Immature natural killer cell (primary cell): ENCODE measurements around the gene RADIL. TPM values are rescaled to one million over a fixed set of nuclear protein-coding genes. Genes with fewer than 3 reads are reported as not detected.

Source experiments
- DNase-seq, 3 donors: peaks; one replicate each; pipeline ENCODE4 v3.0.0; 2022; ENCODE audit warnings: mixed read lengths in 1 of 3
- H3K27ac Mint-ChIP-seq, 6 donors: one replicate each; pipeline ENCODE4 v1.8.0; 2020; ENCODE audit warnings: mixed read lengths in 6 of 6, mild to moderate bottlenecking in 5 of 6, inconsistent platforms in 4 of 6, moderate library complexity in 3 of 6
- H3K27me3 Mint-ChIP-seq, 3 donors: one replicate each; pipeline ENCODE4 v1.8.0; 2020 to 2021; ENCODE audit warnings: low read depth in 3 of 3, mild to moderate bottlenecking in 3 of 3, mixed read lengths in 3 of 3, moderate library complexity in 3 of 3, inconsistent platforms in 1 of 3
- H3K36me3 Mint-ChIP-seq, 3 donors: one replicate each; pipeline ENCODE4 v1.8.0; 2020; ENCODE audit warnings: mixed read lengths in 3 of 3, inconsistent platforms in 2 of 3, mild to moderate bottlenecking in 2 of 3
- H3K4me1 Mint-ChIP-seq, 2 donors: one replicate each; pipeline ENCODE4 v1.8.0; 2020; ENCODE audit warnings: inconsistent platforms in 2 of 2, mild to moderate bottlenecking in 2 of 2, mixed read lengths in 2 of 2, moderate library complexity in 1 of 2
- H3K4me3 Mint-ChIP-seq, 5 donors: one replicate each; pipeline ENCODE4 v1.8.0; 2020; ENCODE audit warnings: mild to moderate bottlenecking in 5 of 5, mixed read lengths in 5 of 5, inconsistent platforms in 3 of 5, moderate library complexity in 3 of 5
- H3K9me3 Mint-ChIP-seq, 6 donors: one replicate each; pipeline ENCODE4 v1.8.0; 2020; ENCODE audit warnings: mild to moderate bottlenecking in 6 of 6, mixed read lengths in 6 of 6, inconsistent platforms in 4 of 6, moderate library complexity in 3 of 6
- polyA plus RNA-seq, 3 donors: library from polyadenylated mRNA; unstranded; fragments of 300-500 nt; fragmentation: Illumina TruSeq; gene quantifications; one replicate each; pipeline ENCODE4 v1.2.3, GENCODE V29; 2021

Gene RADIL
- polyA plus RNA-seq, 3 donors from 2014 or later = not detected

DNA sequence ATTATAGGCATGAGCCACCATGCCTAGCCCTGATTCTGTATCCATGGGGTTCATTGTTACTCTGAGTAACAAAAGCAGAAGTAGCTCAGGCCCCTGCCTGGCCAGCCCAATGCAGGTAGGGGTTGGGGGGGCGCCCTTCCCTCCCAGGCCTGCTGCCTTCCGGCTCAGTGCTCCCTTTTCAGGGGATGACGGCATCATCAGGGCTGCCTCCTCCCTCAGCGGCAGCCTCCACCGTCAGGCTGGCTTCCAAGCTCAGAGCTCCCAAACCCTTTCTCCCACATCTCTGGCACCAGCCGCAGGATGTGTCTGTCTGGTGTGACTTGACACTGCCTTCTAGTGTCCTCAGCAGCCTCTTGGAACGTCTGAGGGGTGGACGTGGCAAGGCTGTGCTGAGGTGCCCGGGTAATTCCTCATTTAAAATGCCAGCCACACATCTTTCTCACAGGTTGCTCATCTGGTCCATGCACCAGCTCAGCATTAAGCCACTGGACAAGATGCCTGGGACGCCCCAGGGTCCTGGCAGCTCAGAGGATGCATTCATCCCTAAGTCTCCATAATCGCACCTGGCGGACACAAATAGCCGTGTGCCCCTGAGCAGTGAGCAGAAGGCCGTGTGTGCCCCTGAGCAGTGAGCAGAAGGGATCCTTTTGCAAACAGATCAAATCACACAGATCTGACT is 59.9 kb downstream of the RADIL start:
- Mint-ChIP-seq H3K4me1 (no peaks in the 10 kb centered on the region), H3K27ac (no peak overlapping the region), H3K36me3 (no peaks in the 10 kb centered on the region), H3K27me3 (peaks cover 0 to 4% (median 3%) of the 10 kb centered on the region in 3 donors), H3K9me3 (no peaks in the 10 kb centered on the region), H3K4me3 (no peak overlapping the region)
- no peak for DNase-seq

DNA sequence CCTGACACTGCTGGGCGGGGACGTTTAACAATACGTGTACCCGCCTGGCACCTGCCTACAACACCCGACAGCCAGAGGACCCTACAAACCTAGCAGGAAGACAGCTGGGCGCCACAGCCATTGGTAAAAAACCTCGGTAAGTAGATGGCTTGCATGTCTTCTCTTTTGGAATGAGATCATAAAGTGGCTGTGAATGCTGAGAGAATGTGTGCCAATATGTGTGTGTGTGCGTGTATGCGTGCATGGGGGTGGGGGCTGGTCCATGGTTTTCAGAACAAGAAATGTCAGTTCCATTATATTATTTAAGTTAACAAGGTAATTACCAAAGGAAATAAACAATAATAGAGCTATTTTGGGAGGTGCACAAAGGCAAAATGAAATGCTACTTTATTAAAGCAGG is 60.8 kb downstream of the RADIL start:
- Mint-ChIP-seq H3K4me1 (no peaks in the 10 kb centered on the region), H3K4me3 (no peak overlapping the region), H3K27ac (peak overlapping the region in 1 of 6 donors; percentile 59)

DNA sequence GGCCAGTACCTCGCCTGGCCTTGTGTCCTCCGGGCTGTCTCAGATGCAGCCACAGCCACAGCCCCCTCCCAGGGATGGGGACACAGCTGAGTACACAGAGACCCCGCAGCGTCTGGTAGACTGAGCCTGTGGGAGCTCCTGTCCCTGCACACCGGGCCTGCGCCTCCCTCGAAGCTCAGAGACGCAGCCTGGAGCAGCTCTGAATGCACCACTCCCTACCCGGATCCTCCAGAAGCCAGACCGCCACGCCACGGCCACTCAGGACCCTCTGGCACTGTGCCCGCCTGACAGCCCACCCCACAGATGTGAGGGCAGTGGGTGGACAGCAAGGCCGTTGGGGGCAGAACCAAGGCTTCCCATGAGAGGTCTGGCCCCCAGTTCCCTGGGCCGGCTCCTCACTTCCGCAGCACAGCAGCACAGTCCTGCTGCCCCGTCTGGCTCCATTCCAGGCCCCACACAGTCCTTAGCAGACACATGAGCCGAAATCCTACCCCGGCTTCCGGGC is 62.5 kb downstream of the RADIL start:
- DNase-seq = no peak
- Mint-ChIP-seq H3K27me3 (peaks cover 0 to 3% (median 2%) of the 10 kb centered on the region in 3 donors), H3K36me3 (no peaks in the 10 kb centered on the region)

More for the DNA sequence above, 60.8 kb downstream of the RADIL start:
- H3K9me3 Mint-ChIP-seq = no peaks in the 10 kb centered on the region
- no peak for DNase-seq
- H3K27me3 Mint-ChIP-seq = peaks cover 0 to 4% (median 3%) of the 10 kb centered on the region in 3 donors
- no peaks in the 10 kb centered on the region for H3K36me3 Mint-ChIP-seq

DNA sequence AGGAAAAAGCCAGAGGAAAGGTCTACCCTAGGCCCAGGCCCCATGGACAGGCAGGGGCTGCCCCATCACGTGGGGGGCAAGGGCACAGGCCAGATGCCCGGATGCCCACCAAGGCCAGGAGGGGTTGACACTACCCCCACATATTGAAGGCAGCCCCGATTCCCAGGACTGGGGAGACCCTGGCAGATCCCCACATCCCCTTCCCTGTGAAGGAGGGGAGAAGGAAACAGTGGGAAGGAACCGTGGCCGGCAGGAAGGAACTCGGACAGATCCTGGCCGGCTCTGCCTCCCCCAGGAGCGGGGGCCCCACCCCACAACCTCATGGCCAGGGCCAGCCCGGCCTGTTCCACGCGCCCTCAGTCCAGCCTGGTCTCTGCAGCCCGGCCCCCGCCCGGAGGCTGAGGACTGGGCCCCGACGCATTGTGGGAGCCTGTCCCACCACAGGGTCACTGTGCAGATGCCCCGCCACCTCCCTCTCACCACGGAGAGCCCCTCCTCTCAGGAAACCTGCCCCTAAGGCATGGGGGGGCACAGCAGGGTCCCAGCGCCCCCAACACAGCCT is 63.0 kb downstream of the RADIL start:
- peaks cover 0 to 3% (median 2%) of the 10 kb centered on the region in 3 donors for H3K27me3 Mint-ChIP-seq
- H3K4me3 Mint-ChIP-seq = no peak overlapping the region
- DNase-seq = no peak
- no peaks in the 10 kb centered on the region for H3K36me3 Mint-ChIP-seq
- H3K4me1 Mint-ChIP-seq = no peaks in the 10 kb centered on the region
- no peaks in the 10 kb centered on the region for H3K9me3 Mint-ChIP-seq
- H3K27ac Mint-ChIP-seq = no peak overlapping the region

More for the DNA sequence above, 62.5 kb downstream of the RADIL start:
- Mint-ChIP-seq H3K9me3 (no peaks in the 10 kb centered on the region), H3K27ac (no peak overlapping the region), H3K4me3 (no peak overlapping the region), H3K4me1 (no peaks in the 10 kb centered on the region)

DNA sequence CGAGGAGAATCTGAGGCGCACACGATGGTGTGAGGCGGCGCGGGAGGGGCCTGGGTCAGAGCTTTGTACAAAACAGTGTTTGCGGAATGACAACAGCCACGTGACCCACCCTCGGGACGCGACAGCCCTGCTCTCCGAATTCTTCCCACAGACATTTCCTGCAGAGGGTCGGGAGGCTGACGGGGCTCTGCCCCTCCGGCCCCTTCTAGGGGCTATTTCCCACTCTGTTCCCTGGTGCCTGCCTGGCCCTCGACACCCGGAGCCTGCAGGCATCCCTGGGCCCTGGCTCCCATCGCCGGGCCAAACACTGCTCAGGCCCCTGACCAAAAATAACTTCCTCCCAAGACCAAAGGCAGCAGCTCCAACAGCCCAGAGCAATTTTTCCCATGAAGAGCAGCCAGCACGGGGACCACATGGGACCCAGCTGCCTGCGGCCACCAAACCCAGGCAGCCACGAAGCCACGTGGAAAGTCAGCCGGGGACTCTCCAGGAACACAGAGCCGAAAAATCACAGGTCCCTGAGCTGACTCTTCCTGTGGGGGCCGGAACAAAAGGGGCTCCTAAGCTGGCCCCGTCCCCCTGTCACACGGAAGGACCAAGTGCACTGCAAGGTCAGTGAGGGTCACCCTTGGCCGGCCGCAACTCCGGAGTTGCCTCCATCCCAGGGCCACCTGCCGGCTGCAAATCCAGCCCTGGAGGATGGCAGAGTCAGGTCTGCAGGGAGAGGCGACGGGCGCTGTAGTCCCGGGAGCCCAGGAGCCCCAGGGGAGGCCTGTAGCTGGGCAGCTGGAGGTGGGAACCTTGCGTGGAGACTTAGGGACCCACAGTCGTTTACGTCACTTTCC is 63.7 kb downstream of the RADIL start:
- H3K36me3 Mint-ChIP-seq = no peaks in the 10 kb centered on the region
- DNase-seq = no peak
- H3K27me3 Mint-ChIP-seq = peaks cover 0 to 1% (median 0%) of the 10 kb centered on the region in 3 donors
- H3K4me1 Mint-ChIP-seq = peaks cover 0 to 1% of the 10 kb centered on the region in 2 donors
- H3K4me3 Mint-ChIP-seq = no peak overlapping the region
- H3K9me3 Mint-ChIP-seq = no peaks in the 10 kb centered on the region
- no peak overlapping the region for H3K27ac Mint-ChIP-seq

DNA sequence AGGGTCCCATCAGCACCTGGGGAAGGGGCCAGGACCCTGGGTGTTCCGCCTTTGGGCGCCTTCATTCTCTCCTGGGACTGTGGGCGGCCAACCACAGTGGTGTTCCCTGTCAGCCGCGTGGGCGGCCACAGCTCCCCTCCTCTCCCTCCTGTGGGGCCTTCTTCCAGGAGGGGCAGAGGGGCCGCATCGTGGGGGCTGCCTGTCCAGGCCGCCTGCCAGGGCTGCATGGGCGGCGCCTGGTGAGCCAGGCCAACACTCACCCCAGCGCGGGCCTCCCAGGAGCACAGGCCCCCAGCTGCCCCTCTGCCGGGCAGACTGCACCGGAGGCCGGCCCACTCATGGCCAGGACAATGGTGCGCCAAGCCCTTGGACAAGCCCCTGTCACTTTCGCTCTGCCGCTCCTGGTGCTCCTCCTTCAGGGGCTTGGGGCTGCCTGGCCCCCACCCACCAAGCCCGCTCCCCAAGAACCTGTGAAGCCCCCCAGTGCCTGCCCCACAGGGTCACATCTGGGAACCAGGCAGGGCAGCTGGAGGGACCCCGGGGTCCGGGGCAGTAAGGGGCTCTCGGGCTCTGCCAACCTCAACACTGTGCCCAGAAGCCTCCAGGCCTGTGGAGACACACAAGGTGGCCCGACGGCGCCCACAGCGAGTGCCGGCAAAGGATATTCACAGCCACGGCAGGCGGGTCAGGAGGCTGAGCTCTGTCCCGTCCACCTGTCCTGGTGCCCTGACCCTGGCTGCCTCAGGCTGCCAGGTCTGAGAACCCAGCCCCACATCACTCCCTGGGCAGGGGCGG is 65.3 kb downstream of the RADIL start:
- H3K4me3 Mint-ChIP-seq = no peak overlapping the region
- peaks cover 0 to 10% of the 10 kb centered on the region in 2 donors for H3K4me1 Mint-ChIP-seq
- no peak for DNase-seq
- H3K9me3 Mint-ChIP-seq = no peaks in the 10 kb centered on the region
- no peak overlapping the region for H3K27ac Mint-ChIP-seq
- no peaks in the 10 kb centered on the region for H3K36me3 Mint-ChIP-seq
- H3K27me3 Mint-ChIP-seq = peaks cover 0 to 2% (median 2%) of the 10 kb centered on the region in 3 donors

DNA sequence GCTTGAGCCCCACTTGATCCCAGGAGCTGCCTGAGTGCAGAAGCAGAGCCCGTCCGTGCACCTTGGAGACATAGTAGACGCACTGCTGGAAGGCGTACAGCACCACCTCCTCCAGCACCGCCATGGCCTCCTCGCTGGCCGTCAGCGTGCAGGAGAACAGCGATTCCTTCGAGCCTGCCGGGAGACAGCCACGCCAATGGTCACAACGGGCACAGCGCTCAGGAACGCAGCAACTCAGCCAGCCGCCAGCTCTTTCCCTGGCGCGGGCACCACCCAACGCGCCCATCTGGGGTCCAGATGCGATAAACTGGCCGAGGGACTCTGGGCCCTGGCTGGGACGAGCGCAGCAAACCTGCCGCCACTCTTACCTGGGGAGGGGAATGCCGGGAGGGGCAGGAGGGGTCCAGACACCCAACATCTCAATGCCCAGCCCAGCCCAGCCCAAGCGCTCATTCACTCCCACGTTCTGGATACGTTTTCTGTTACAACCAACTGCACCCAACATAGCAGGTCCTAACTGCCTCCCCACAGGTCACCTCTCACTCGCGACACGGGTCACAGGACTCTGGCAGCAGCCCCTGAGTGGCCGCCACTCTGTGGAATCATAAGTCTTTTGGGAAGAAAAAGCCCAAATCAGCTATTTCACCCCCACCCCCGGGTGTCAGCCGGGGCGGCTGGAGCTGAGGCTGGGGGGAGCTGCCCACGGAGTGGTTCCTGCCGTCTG is 66.2 kb downstream of the RADIL start:
- Mint-ChIP-seq H3K27me3 (peaks cover 0 to 2% (median 2%) of the 10 kb centered on the region in 3 donors), H3K9me3 (peaks cover 0 to 3% (median 0%) of the 10 kb centered on the region in 6 donors), H3K36me3 (no peaks in the 10 kb centered on the region), H3K4me1 (peaks cover 0 to 10% of the 10 kb centered on the region in 2 donors), H3K27ac (no peak overlapping the region), H3K4me3 (no peak overlapping the region)
- DNase-seq = no peak

DNA sequence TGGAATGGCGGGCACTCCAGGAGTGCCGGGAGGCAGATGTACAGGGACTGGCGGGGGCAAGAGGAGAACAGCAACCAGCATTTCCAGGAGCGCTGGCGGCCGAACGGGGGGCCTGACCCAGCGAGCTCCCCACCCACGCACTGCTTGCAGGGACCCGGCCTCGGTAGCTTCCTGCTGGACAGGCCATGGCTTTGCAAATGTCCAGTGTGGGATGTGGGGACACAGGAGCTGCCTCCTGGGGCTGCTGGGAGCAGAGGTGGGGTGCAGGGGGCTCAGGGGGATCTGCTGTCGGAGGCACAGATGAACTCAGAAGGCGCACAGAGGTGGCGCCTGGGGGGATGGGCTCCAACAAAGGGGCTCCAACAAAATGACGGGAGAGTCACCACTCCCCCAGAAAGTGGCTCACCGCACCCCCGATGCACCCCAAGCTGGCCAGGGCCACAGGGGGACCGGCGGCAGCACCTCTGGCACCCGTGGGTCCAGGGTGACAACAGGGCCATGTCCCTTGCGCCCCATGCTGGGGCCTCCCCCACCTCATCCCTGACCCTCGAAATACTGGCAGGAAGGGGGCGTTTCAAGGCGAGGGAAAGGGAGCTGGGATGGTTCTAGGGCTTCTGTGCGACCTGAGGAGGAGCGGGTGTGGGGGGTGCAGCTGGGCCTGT is 67.0 kb downstream of the RADIL start:
- H3K36me3 Mint-ChIP-seq = no peaks in the 10 kb centered on the region
- H3K9me3 Mint-ChIP-seq = peaks cover 0 to 3% (median 0%) of the 10 kb centered on the region in 6 donors
- peaks cover 0 to 10% of the 10 kb centered on the region in 2 donors for H3K4me1 Mint-ChIP-seq
- H3K4me3 Mint-ChIP-seq = no peak overlapping the region
- no peak for DNase-seq
- H3K27me3 Mint-ChIP-seq = peaks cover 0 to 2% (median 2%) of the 10 kb centered on the region in 3 donors
- H3K27ac Mint-ChIP-seq = no peak overlapping the region

DNA sequence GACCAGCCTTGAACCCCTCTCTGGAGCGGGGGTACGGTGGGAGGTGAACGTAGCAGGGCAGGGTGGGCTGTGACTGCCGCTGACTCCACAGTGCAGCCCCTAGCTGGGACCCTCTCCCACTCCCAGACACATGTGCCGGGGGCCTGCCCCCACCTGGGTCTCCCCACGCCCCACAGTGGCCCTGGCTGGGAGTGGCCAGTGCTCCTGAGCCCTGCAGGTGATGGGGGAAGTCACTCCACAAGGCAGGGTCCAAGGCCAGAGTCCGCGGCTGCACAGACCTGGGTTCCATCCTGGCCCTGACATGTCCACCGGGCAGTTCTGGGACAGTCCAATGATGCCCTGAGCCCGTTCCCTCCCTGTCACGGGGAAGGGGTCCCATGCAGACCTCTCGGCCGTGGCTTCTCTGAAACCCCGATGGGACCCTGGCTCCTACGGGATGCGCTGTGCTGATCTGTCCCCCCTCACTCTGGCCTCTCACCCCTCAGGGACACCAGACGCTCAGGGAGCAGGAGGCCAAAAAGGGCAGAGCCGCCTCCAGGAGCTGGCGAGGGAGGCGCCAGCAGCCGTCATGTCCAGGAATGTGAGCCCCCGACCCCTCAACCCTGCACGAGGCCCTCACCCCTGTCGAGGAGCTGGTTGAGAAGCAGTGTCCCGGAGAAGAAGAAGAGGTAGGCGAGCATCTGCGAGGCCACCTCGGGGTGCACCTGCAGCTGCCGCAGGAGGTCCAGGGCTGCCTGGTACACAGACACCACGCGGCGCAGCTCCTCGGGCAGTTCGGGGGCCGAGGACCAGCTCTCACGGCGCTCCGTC is 67.7 kb downstream of the RADIL start:
- peaks cover 0 to 2% (median 2%) of the 10 kb centered on the region in 3 donors for H3K27me3 Mint-ChIP-seq
- H3K4me1 Mint-ChIP-seq = peaks cover 0 to 10% of the 10 kb centered on the region in 2 donors
- no peak for DNase-seq
- H3K27ac Mint-ChIP-seq = no peak overlapping the region
- no peak overlapping the region for H3K4me3 Mint-ChIP-seq
- H3K9me3 Mint-ChIP-seq = peaks cover 0 to 3% (median 0%) of the 10 kb centered on the region in 6 donors
- no peaks in the 10 kb centered on the region for H3K36me3 Mint-ChIP-seq

DNA sequence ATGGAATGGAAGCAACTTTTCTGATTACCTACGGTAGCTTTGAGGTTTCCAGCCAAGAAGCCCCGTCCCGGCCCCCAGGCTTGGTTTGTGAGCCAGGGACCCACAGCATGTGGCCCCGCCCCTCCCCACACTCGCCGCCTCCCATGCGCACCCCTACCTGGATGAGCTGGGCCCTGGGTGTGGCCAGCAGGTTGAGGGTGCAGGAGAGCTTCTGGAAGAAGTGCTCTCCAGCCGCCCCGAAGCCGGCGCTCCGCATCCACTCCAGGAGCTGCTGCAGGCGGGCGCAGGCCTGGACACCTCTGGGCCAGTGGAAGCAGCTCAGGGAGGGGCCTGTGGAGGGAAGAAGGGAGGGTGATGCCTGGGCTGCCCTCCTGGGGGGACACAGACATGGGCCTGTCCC is 68.4 kb downstream of the RADIL start:
- no peak overlapping the region for H3K27ac Mint-ChIP-seq
- no peaks in the 10 kb centered on the region for H3K36me3 Mint-ChIP-seq
- no peak for DNase-seq
- peaks cover 0 to 3% (median 0%) of the 10 kb centered on the region in 6 donors for H3K9me3 Mint-ChIP-seq
- peaks cover 2 to 10% of the 10 kb centered on the region in 2 donors for H3K4me1 Mint-ChIP-seq
- H3K4me3 Mint-ChIP-seq = no peak overlapping the region
- peaks cover 0 to 2% (median 2%) of the 10 kb centered on the region in 3 donors for H3K27me3 Mint-ChIP-seq

DNA sequence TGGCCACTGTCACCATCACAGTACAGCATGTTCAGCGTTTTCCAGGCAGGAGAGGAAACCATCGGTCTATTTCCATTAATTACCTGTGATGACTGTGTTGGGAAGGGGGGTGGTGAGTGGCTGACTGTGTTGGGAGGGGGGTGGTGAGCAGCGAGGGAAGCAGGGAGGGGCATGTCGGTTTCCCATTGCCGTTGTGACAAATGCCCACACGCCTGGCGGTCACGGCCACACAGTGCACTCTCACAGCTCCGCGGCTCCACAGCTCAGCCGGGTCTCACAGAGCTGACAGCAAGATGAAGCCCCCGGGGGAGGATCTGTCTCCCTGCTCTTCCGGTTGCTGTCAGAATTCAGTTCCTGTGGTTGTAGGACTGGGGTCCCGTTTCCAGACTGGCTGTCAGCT is 69.1 kb downstream of the RADIL start:
- no peak for DNase-seq
- Mint-ChIP-seq H3K27me3 (peaks cover 0 to 4% (median 2%) of the 10 kb centered on the region in 3 donors), H3K9me3 (peaks cover 0 to 3% (median 0%) of the 10 kb centered on the region in 6 donors), H3K4me3 (peak overlapping the region in 2 of 5 donors; percentile 5 to 57), H3K36me3 (no peaks in the 10 kb centered on the region), H3K4me1 (peaks cover 4 to 14% of the 10 kb centered on the region in 2 donors), H3K27ac (no peak overlapping the region)

DNA sequence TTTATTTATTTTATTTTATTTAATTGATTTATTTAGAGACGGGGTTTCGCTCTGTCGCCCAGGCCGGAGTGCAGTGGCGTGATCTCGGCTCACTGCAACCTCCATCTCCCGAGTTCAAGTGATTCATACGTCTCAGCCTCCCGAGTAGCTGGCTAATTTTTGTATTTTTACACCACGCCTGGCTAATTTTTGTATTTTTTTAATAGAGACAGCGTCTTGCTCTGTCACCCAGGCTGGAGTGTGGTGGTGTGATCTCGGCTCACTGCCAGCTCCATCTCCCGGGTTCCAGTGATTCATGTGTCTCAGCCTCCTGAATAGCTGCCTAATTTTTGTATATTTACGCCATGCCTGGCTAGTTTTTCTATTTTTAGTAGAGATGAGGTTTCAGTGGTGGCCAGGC is 73.8 kb downstream of the RADIL start:
- H3K27ac Mint-ChIP-seq = peak overlapping the region in 2 of 6 donors; percentile 32 to 66
- no peak for DNase-seq
- no peaks in the 10 kb centered on the region for H3K36me3 Mint-ChIP-seq
- peaks cover 0 to 3% (median 0%) of the 10 kb centered on the region in 6 donors for H3K9me3 Mint-ChIP-seq
- H3K4me1 Mint-ChIP-seq = peaks cover 9 to 17% of the 10 kb centered on the region in 2 donors
- H3K4me3 Mint-ChIP-seq = peak overlapping the region; percentile 55 to 87 (median 68)
- H3K27me3 Mint-ChIP-seq = peaks cover 2 to 10% (median 5%) of the 10 kb centered on the region in 3 donors
